ENCODE measurements around the gene RBM4B. TPM values are rescaled to one million over a fixed set of nuclear protein-coding genes. Genes with fewer than 3 reads are reported as not detected.

RBM4B gene
- total RNA-seq, 2 experiments from 2014 or later = 29.1 to 38.3 TPM

DNA sequence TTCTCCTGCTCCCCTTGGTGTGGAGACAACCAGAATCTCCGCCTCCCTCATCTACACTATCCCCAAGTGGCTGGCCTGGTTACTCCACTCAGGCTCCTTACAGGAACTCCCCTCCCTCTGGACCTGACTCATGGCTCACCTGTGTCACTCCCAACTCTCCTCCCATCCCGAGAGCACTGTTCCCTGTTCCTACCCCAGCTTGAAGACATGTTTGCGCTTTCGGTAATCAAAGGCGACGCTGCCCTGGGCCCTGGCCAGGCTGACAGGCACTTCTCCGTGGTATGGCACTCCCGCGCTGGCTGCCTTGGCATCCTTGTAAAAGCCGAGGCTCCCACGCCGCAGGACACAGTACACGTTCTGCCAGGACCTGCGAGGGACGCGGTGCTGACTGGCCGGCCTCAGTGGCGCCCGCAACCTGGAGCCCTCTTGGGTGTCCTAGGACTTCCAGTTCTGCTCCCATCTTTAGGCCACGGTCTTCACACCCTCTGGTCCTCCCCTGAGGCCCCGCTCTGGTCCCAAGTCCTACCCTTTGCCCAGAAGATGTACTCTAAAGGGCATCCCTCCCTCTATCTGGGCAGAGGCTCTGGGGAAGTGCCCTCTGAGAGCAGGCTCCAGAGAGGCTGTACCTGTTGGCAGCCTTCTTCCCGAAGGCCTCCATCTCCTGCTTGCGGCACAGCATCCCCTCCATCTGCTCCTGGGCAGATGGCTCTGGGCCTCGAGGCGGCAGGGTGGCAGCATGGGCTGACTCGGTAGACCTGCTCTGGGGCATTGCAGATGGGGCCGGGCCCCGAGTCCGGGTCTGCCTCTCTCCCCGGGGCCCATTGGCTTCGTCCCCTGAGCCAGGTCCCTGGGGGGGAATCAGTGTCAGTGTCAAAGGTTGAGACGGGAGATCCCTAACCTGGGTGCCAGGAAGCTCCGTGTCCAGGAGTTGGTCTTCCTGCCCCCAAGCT lies 9.4 kb upstream of the RBM4B start:
- TF ChIP-seq, protein P1, sequence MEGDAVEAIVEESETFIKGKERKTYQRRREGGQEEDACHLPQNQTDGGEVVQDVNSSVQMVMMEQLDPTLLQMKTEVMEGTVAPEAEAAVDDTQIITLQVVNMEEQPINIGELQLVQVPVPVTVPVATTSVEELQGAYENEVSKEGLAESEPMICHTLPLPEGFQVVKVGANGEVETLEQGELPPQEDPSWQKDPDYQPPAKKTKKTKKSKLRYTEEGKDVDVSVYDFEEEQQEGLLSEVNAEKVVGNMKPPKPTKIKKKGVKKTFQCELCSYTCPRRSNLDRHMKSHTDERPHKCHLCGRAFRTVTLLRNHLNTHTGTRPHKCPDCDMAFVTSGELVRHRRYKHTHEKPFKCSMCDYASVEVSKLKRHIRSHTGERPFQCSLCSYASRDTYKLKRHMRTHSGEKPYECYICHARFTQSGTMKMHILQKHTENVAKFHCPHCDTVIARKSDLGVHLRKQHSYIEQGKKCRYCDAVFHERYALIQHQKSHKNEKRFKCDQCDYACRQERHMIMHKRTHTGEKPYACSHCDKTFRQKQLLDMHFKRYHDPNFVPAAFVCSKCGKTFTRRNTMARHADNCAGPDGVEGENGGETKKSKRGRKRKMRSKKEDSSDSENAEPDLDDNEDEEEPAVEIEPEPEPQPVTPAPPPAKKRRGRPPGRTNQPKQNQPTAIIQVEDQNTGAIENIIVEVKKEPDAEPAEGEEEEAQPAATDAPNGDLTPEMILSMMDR (conservative IDR thresholded peaks at IDR 0.05; ENCODE audit: low read length) = no peak
- TF ChIP-seq EZH2phosphoT487 (IDR thresholded peaks at IDR 0.05; ENCODE audit: borderline replicate concordance, low read depth, low read length) = no peak
- no TSS peak for BruUV-seq (replicated peaks)
- H3K4me3 ChIP-seq (ENCODE audit: low read depth, low read length, poor library complexity, severe bottlenecking) = no peak overlapping the region
- H3K9me3 ChIP-seq (ENCODE audit: low read length) = no peaks in the 10 kb centered on the region
- H3K27ac ChIP-seq (ENCODE audit: low read depth, low read length, poor library complexity, severe bottlenecking) = no peak overlapping the region
- intact Hi-C loops (cut with micrococcal nuclease; ENCODE audit: unreplicated experiment) = no loop called here
- no peaks in the 10 kb centered on the region for H3K79me2 ChIP-seq (ENCODE audit: insufficient read depth, low read depth, low read length)
- ChIA-PET POLR2A (interaction anchor here (0.6 kb wide), 2 partner anchors 42 to 123 kb away, joined by 3 read pairs; no protein-coding TSS in a partner anchor), CTCF (ENCODE audit: unreplicated experiment) (no interaction called here)
- H3K4me1 ChIP-seq (ENCODE audit: insufficient read depth, low read length, poor library complexity, severe bottlenecking) = no peaks in the 10 kb centered on the region
- H2AFZ ChIP-seq (ENCODE audit: low read length) = no peak overlapping the region
- no peak overlapping the region for H3K4me2 ChIP-seq (ENCODE audit: low read length)
- H3K9me2 ChIP-seq (ENCODE audit: insufficient read depth, low read length) = no peaks in the 10 kb centered on the region
- H4K20me1 ChIP-seq (ENCODE audit: insufficient read depth, low read length) = no peaks in the 10 kb centered on the region
- H3K36me3 ChIP-seq (ENCODE audit: insufficient read depth, low read length) = no peaks in the 10 kb centered on the region
- no peak for DNase-seq (ENCODE audit: low spot score)

GRCh38 chr11:66686100-66686785 lies 8.6 kb upstream of the RBM4B start:
- no peaks in the 10 kb centered on the region for H3K36me3 ChIP-seq (ENCODE audit: insufficient read depth, low read length)
- ChIA-PET POLR2A (interaction anchor here (0.6 kb wide), 2 partner anchors 75 to 124 kb away, joined by 3 to 7 read pairs; no protein-coding TSS in a partner anchor), CTCF (ENCODE audit: unreplicated experiment) (no interaction called here)
- H3K9me2 ChIP-seq (ENCODE audit: insufficient read depth, low read length) = no peaks in the 10 kb centered on the region
- no peaks in the 10 kb centered on the region for H3K79me2 ChIP-seq (ENCODE audit: insufficient read depth, low read depth, low read length)
- H4K20me1 ChIP-seq (ENCODE audit: insufficient read depth, low read length) = no peaks in the 10 kb centered on the region
- intact Hi-C loops (cut with micrococcal nuclease; ENCODE audit: unreplicated experiment) = no loop called here
- H3K27ac ChIP-seq (ENCODE audit: low read depth, low read length, poor library complexity, severe bottlenecking) = no peak overlapping the region
- H3K9me3 ChIP-seq (ENCODE audit: low read length) = no peaks in the 10 kb centered on the region
- TF ChIP-seq, protein P1 (conservative IDR thresholded peaks at IDR 0.05; ENCODE audit: low read length) = no peak
- TF ChIP-seq EZH2phosphoT487 (IDR thresholded peaks at IDR 0.05; ENCODE audit: borderline replicate concordance, low read depth, low read length) = no peak
- no peak overlapping the region for H3K4me3 ChIP-seq (ENCODE audit: low read depth, low read length, poor library complexity, severe bottlenecking)
- no peak for DNase-seq (ENCODE audit: low spot score)
- no peak overlapping the region for H3K4me2 ChIP-seq (ENCODE audit: low read length)
- no peak overlapping the region for H2AFZ ChIP-seq (ENCODE audit: low read length)
- H3K4me1 ChIP-seq (ENCODE audit: insufficient read depth, low read length, poor library complexity, severe bottlenecking) = no peaks in the 10 kb centered on the region
- BruUV-seq (replicated peaks) = no TSS peak

All from OCI-LY7 (cell line).